SU-DHL-6 (cell line): ENCODE measurements around the gene TDRKH.

ENCODE experiments used
- EZH2phosphoT487 ChIP-seq: fragments of 200-600 bp; sonication (generic), shearing (Covaris generic); conservative IDR thresholded peaks from 2 replicates; pipeline ENCODE4 v1.6.1; 2018; ENCODE audit warnings: mild to moderate bottlenecking, antibody characterized with exemption, low read length, moderate library complexity, mixed read lengths
- TF ChIP-seq, protein P1 (sequence below): fragments of 200-600 bp; sonication (generic); IDR thresholded peaks from one replicate; pipeline ENCODE4 v1.5.1; 2017; ENCODE audit warnings: antibody characterized with exemption, mild to moderate bottlenecking, low read length, moderate library complexity; ENCODE audit not compliant: insufficient read depth, poor library complexity, severe bottlenecking

DNA sequence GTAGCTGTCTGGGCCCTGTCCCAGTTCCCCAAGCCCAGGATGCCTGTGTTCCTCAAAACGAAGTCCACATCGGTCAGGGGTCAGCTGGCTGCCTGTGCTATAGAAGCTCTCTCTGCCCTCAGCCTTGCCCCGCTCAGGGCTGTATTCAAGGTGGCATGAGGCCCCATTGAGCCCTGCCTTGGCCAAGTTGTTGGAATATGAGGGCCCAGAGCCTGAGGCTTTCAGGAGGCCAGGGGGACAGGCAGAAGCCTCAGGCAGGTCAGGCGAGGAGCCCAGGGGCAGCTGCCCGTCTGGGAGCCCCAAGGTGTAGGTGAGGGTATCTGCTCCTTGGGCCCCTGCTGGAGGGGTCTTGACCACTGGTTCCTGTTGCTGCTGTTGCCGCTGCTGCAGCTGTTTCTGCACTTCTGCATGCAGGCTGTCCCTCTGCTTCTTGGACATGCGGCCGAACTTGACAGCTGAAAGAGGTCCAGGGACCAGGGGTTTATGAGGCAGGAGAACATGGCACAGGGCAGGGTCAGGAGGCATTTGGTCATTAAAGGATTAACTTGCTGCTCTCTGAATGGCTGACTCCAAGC is 24.8 kb upstream of the TDRKH start:
- TF ChIP-seq, protein P1, sequence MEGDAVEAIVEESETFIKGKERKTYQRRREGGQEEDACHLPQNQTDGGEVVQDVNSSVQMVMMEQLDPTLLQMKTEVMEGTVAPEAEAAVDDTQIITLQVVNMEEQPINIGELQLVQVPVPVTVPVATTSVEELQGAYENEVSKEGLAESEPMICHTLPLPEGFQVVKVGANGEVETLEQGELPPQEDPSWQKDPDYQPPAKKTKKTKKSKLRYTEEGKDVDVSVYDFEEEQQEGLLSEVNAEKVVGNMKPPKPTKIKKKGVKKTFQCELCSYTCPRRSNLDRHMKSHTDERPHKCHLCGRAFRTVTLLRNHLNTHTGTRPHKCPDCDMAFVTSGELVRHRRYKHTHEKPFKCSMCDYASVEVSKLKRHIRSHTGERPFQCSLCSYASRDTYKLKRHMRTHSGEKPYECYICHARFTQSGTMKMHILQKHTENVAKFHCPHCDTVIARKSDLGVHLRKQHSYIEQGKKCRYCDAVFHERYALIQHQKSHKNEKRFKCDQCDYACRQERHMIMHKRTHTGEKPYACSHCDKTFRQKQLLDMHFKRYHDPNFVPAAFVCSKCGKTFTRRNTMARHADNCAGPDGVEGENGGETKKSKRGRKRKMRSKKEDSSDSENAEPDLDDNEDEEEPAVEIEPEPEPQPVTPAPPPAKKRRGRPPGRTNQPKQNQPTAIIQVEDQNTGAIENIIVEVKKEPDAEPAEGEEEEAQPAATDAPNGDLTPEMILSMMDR, result no peak
- TF ChIP-seq EZH2phosphoT487, result no peak
